Esophagus squamous epithelium (tissue), 5 donors: Measurements from ENCODE around the gene VPREB3. TPM values are rescaled to one million over a fixed set of nuclear protein-coding genes. Genes with fewer than 3 reads are reported as not detected.

Source experiments
- DNase-seq: peaks from one replicate; lab custom pipeline; 2025; lab: John Stamatoyannopoulos, UW
- H3K27ac ChIP-seq, 4 donors: fragments of 200-600 bp; sonication (generic); one replicate each; pipeline ENCODE4 v1.5.1; 2016 to 2019; ENCODE audit warnings: mild to moderate bottlenecking in 1 of 4
- H3K27me3 ChIP-seq, 4 donors: fragments of 200-600 bp; sonication (generic); 1 replicate in 3 of 4; 2 replicates in 1 of 4; pipeline versions ENCODE4 v1.5.1 to v1.6.0; 2017 to 2021; ENCODE audit warnings: antibody characterized with exemption in 1 of 4
- H3K36me3 ChIP-seq, 3 donors: fragments of 200-600 bp; sonication (generic); one replicate each; pipeline ENCODE4 v1.5.1; 2016 to 2019
- H3K4me1 ChIP-seq, 3 donors: fragments of 200-600 bp; sonication (generic); one replicate each; pipeline ENCODE4 v1.5.1; 2017 to 2019
- H3K4me3 ChIP-seq, 4 donors: fragments of 200-600 bp; sonication (generic); 1 replicate in 3 of 4; 2 replicates in 1 of 4; pipeline ENCODE4 v1.5.1; 2016 to 2019; ENCODE audit warnings: mild to moderate bottlenecking in 2 of 4, moderate library complexity in 1 of 4
- H3K9me3 ChIP-seq, 3 donors: fragments of 200-600 bp; sonication (generic); one replicate each; pipeline ENCODE4 v1.5.1; 2016 to 2019
- POLR2A ChIP-seq, 4 donors: fragments of 450-650 bp; IDR thresholded peaks; one replicate each; pipeline ENCODE4 v1.6.1; 2017; ENCODE audit warnings: antibody characterized with exemption in 4 of 4, mild to moderate bottlenecking in 4 of 4, moderate library complexity in 3 of 4
- WGBS, 2 donors: methylation state at CpG; one replicate each; pipeline ENCODE4 v1.1.5; 2018; 5-methylcytosine and 5-hydroxymethylcytosine counted together
- intact Hi-C: fragments of 100-400 bp; cut with DNase I; formaldehyde crosslinking; loops from one replicate; pipeline ENCODE4 v1.15.0; 2022
- total RNA-seq, 4 donors: library from RNA; depleted of rRNA; stranded (reverse); fragments of >200 nt; gene quantifications; one replicate each; pipeline ENCODE4 v1.1.0, GENCODE V29; 2016
- TF ChIP-seq, protein P1 (sequence below), 6 experiments: fragments of 450-650 bp in 4 of 6; fragments of 200-600 bp in 2 of 6; sonication (generic) in 2 of 6; IDR thresholded peaks; one replicate each; pipeline ENCODE4 v1.5.1; 2016 to 2019; ENCODE audit warnings: antibody characterized with exemption in 6 of 6, mild to moderate bottlenecking in 4 of 6, moderate library complexity in 4 of 6
- donor health status: DM: yes; HTN: yes; CAD: no.

The VPREB3 gene
- total RNA-seq, 4 donors from 2014 or later, result not detected

- Histone ChIP-seq H3K27me3 (no peaks in the 10 kb centered on the region), H3K4me3 (peak overlapping the region; percentile 62 to 92 (median 76)), H3K4me1 (peaks cover 0 to 33% (median 7%) of the 10 kb centered on the region in 3 donors), H3K36me3 (no peaks in the 10 kb centered on the region), H3K9me3 (no peaks in the 10 kb centered on the region), H3K27ac (peak overlapping the region; percentile 93 to 96 (median 94))
- no peak for TF ChIP-seq POLR2A (IDR thresholded peaks at IDR 0.05)
- TF ChIP-seq, protein P1, sequence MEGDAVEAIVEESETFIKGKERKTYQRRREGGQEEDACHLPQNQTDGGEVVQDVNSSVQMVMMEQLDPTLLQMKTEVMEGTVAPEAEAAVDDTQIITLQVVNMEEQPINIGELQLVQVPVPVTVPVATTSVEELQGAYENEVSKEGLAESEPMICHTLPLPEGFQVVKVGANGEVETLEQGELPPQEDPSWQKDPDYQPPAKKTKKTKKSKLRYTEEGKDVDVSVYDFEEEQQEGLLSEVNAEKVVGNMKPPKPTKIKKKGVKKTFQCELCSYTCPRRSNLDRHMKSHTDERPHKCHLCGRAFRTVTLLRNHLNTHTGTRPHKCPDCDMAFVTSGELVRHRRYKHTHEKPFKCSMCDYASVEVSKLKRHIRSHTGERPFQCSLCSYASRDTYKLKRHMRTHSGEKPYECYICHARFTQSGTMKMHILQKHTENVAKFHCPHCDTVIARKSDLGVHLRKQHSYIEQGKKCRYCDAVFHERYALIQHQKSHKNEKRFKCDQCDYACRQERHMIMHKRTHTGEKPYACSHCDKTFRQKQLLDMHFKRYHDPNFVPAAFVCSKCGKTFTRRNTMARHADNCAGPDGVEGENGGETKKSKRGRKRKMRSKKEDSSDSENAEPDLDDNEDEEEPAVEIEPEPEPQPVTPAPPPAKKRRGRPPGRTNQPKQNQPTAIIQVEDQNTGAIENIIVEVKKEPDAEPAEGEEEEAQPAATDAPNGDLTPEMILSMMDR (IDR thresholded peaks at IDR 0.05), result no peak
- 0 to 40% methylated on average over 2 to 6 of the region's 22 CpGs for WGBS, 2 donors
- DNase-seq, result no peak
- intact Hi-C loops, result no loop called here
These were observed 2.7 kb downstream of the VPREB3 start for GRCh38 chr22:23751441-23751996.

GRCh38 chr22:23750714-23751440 lies 3.3 kb downstream of the VPREB3 start, which contains the start of gene ZNF70:
TSS of gene ZNF70 (minus strand) at chr22:23751112. CDS start at chr22:23745140, 5,972 bp downstream.
- Histone ChIP-seq H3K9me3 (no peaks in the 10 kb centered on the region), H3K36me3 (no peaks in the 10 kb centered on the region), H3K4me3 (peak within 1 kb of the TSS; percentile 62 to 92 (median 76)), H3K27ac (peak within 1 kb of the TSS; percentile 93 to 96 (median 94)), H3K27me3 (no peaks in the 10 kb centered on the region), H3K4me1 (peaks cover 0 to 33% (median 7%) of the 10 kb centered on the region in 3 donors)
- DNase-seq, result peak; percentile 29
- WGBS, 2 donors, result 0% methylated on average over 3 of the region's 78 CpGs; no CpG with 5 or more reads in 1 of the 2 donors
- TF ChIP-seq, protein P1 (IDR thresholded peaks at IDR 0.05), result peak in 1 of 6 experiments; percentile 2
- TF ChIP-seq POLR2A (IDR thresholded peaks at IDR 0.05), result peak in 2 of 4 donors; percentile 58 to 72
- intact Hi-C loops, result no loop called here

- Histone ChIP-seq H3K27ac (peak overlapping the region; percentile 93 to 96 (median 94)), H3K4me3 (peak overlapping the region; percentile 62 to 92 (median 76)), H3K9me3 (no peaks in the 10 kb centered on the region), H3K4me1 (peaks cover 0 to 30% (median 7%) of the 10 kb centered on the region in 3 donors), H3K27me3 (no peaks in the 10 kb centered on the region), H3K36me3 (peaks cover 0 to 5% (median 0%) of the 10 kb centered on the region in 3 donors)
- 36% methylated on average over 5 of the region's 5 CpGs for WGBS, 2 donors
- intact Hi-C loops, result no loop called here
- no peak for TF ChIP-seq POLR2A (IDR thresholded peaks at IDR 0.05)
- TF ChIP-seq, protein P1 (IDR thresholded peaks at IDR 0.05), result no peak
- DNase-seq, result no peak
These were observed 3.9 kb downstream of the VPREB3 start for GRCh38 chr22:23750367-23750713.

- H3K27me3 ChIP-seq, result no peaks in the 10 kb centered on the region
- H3K36me3 ChIP-seq, result peaks cover 0 to 9% (median 0%) of the 10 kb centered on the region in 3 donors
- no peak for DNase-seq
- H3K27ac ChIP-seq, result peak overlapping the region in 2 of 4 donors; percentile 94 to 96
- intact Hi-C loops, result no loop called here
- H3K4me3 ChIP-seq, result peak overlapping the region in 3 of 4 donors; percentile 71 to 92 (median 80)
- no peaks in the 10 kb centered on the region for H3K9me3 ChIP-seq
- H3K4me1 ChIP-seq, result peaks cover 0 to 26% (median 7%) of the 10 kb centered on the region in 3 donors
- 51 to 53% methylated on average over 12 of the region's 12 CpGs for WGBS, 2 donors
- TF ChIP-seq, protein P1 (IDR thresholded peaks at IDR 0.05), result no peak
- no peak for TF ChIP-seq POLR2A (IDR thresholded peaks at IDR 0.05)
These were observed 4.4 kb downstream of the VPREB3 start for GRCh38 chr22:23749841-23750301.

GRCh38 chr22:23745791-23746190 lies 8.4 kb downstream of the VPREB3 start:
- DNase-seq, result no peak
- TF ChIP-seq, protein P1 (IDR thresholded peaks at IDR 0.05), result no peak
- no peak for TF ChIP-seq POLR2A (IDR thresholded peaks at IDR 0.05)
- 78 to 90% methylated on average over 6 of the region's 6 CpGs for WGBS, 2 donors

More at GRCh38 chr22:23745791-23746190, 8.4 kb downstream of the VPREB3 start:
- H3K36me3 ChIP-seq, result peaks cover 9 to 50% (median 11%) of the 10 kb centered on the region in 3 donors
- intact Hi-C loops, result no loop called here
- H3K9me3 ChIP-seq, result no peaks in the 10 kb centered on the region
- no peaks in the 10 kb centered on the region for H3K27me3 ChIP-seq
- peaks cover 0 to 19% (median 7%) of the 10 kb centered on the region in 3 donors for H3K4me1 ChIP-seq
- no peak overlapping the region for H3K4me3 ChIP-seq
- H3K27ac ChIP-seq, result no peak overlapping the region
